H9 (cell line): ENCODE measurements around the gene MYH9. TPM values are rescaled to one million over a fixed set of nuclear protein-coding genes. Genes with fewer than 3 reads are reported as not detected.

Experiments
- DNase-seq: peaks from one replicate; pipeline ENCODE4 v3.0.0-alpha.2; 2017
- H2AFZ ChIP-seq: one replicate; pipeline ENCODE4 v1.6.1; 2013; ENCODE audit warnings: mild to moderate bottlenecking, low read length, control low read depth, moderate library complexity
- H2AK5ac ChIP-seq: 2 replicates; pipeline ENCODE4 v1.6.1; 2013; ENCODE audit warnings: low read length, control low read depth, mixed read lengths; ENCODE audit not compliant: insufficient read length
- H2BK120ac ChIP-seq: one replicate; pipeline ENCODE4 v1.6.1; 2013; ENCODE audit warnings: low read depth, mild to moderate bottlenecking, low read length, control low read depth, inconsistent platforms; ENCODE audit not compliant: poor library complexity, severe bottlenecking
- H2BK12ac ChIP-seq: 2 replicates; pipeline ENCODE4 v1.6.1; 2013; ENCODE audit warnings: low read length, control low read depth, mixed read lengths, low read depth; ENCODE audit not compliant: insufficient read length
- H2BK15ac ChIP-seq: 2 replicates; pipeline ENCODE4 v1.6.1; 2013; ENCODE audit warnings: low read depth, low read length, control low read depth
- H2BK20ac ChIP-seq: one replicate; pipeline ENCODE4 v1.6.1; 2013; ENCODE audit warnings: low read depth, mild to moderate bottlenecking, low read length, control low read depth, inconsistent platforms; ENCODE audit not compliant: poor library complexity, severe bottlenecking
- H2BK5ac ChIP-seq: 2 replicates; pipeline ENCODE4 v1.6.1; 2013; ENCODE audit warnings: low read length, control low read depth, mixed read lengths; ENCODE audit not compliant: insufficient read length
- H3K14ac ChIP-seq: 2 replicates; pipeline ENCODE4 v1.6.1; 2013; ENCODE audit warnings: low read length, control low read depth; ENCODE audit not compliant: insufficient read depth
- H3K18ac ChIP-seq: 2 replicates; pipeline ENCODE4 v1.6.1; 2013; ENCODE audit warnings: low read depth, mild to moderate bottlenecking, mixed read lengths, low read length, control low read depth; ENCODE audit not compliant: insufficient read length
- H3K23ac ChIP-seq: 2 replicates; pipeline ENCODE4 v1.6.1; 2013; ENCODE audit warnings: low read length, control low read depth, mixed read lengths, low read depth; ENCODE audit not compliant: insufficient read length
- H3K23me2 ChIP-seq: 2 replicates; pipeline ENCODE4 v1.6.1; 2013; ENCODE audit warnings: low read depth, mild to moderate bottlenecking, mixed read lengths, low read length, control low read depth; ENCODE audit not compliant: insufficient read length, poor library complexity, severe bottlenecking
- H3K27ac ChIP-seq: 2 replicates; pipeline ENCODE4 v1.5.1; 2013; ENCODE audit warnings: low read length, control low read depth, mixed read lengths, low read depth; ENCODE audit not compliant: insufficient read length
- H3K27me3 ChIP-seq: 2 replicates; pipeline ENCODE4 v1.6.1; 2013; ENCODE audit warnings: low read length, control low read depth, inconsistent platforms; ENCODE audit not compliant: insufficient read depth
- H3K4ac ChIP-seq: 2 replicates; pipeline ENCODE4 v1.6.1; 2013; ENCODE audit warnings: low read depth, mild to moderate bottlenecking, control low read depth, inconsistent platforms, low read length, moderate library complexity
- H3K4me1 ChIP-seq: 2 replicates; pipeline ENCODE4 v1.6.1; 2013; ENCODE audit warnings: low read length, control low read depth, inconsistent platforms; ENCODE audit not compliant: insufficient read depth
- H3K4me2 ChIP-seq: 2 replicates; pipeline ENCODE4 v1.6.1; 2013; ENCODE audit warnings: low read length, control low read depth, mixed read lengths; ENCODE audit not compliant: insufficient read length, insufficient read depth
- H3K56ac ChIP-seq: 2 replicates; pipeline ENCODE4 v1.6.1; 2013; ENCODE audit warnings: low read depth, mild to moderate bottlenecking, mixed read lengths, low read length, control low read depth; ENCODE audit not compliant: insufficient read length
- H3K79me1 ChIP-seq: 2 replicates; pipeline ENCODE4 v1.6.1; 2013; ENCODE audit warnings: low read depth, mild to moderate bottlenecking, moderate library complexity, low read length, control low read depth, inconsistent platforms; ENCODE audit not compliant: insufficient read depth, poor library complexity, severe bottlenecking
- H3K79me2 ChIP-seq: 2 replicates; pipeline ENCODE4 v1.6.1; 2013; ENCODE audit warnings: low read length, control low read depth, inconsistent platforms; ENCODE audit not compliant: insufficient read depth
- H3K9ac ChIP-seq: 2 replicates; pipeline ENCODE4 v1.6.1; 2013; ENCODE audit warnings: low read length, control low read depth, mixed read lengths; ENCODE audit not compliant: insufficient read length; ENCODE audit errors: extremely low read depth
- H3K9me3 ChIP-seq: one replicate; pipeline ENCODE4 v1.6.1; 2013; ENCODE audit warnings: low read depth, low read length, inconsistent platforms; ENCODE audit not compliant: control insufficient read depth
- H3T11ph ChIP-seq: one replicate; pipeline ENCODE4 v1.6.1; 2013; ENCODE audit warnings: mild to moderate bottlenecking, low read length, control low read depth, inconsistent platforms
- H4K20me1 ChIP-seq: one replicate; pipeline ENCODE4 v1.6.1; 2013; ENCODE audit not compliant: control insufficient read depth, insufficient read length, insufficient read depth
- H4K5ac ChIP-seq: 2 replicates; pipeline ENCODE4 v1.6.1; 2013; ENCODE audit warnings: low read depth, mild to moderate bottlenecking, mixed read lengths, low read length, control low read depth; ENCODE audit not compliant: insufficient read length
- H4K8ac ChIP-seq: replicated peaks from 2 replicates; pipeline ENCODE4 v1.6.1; 2013; ENCODE audit warnings: low read length, control low read depth, mixed read lengths, low read depth; ENCODE audit not compliant: insufficient read length
- H4K91ac ChIP-seq: 2 replicates; pipeline ENCODE4 v1.6.1; 2013; ENCODE audit warnings: low read depth, mild to moderate bottlenecking, moderate library complexity, mixed read lengths, low read length, control low read depth; ENCODE audit not compliant: insufficient read length
- H3K27ac Mint-ChIP-seq, 3 experiments: 2 replicates in 2 of 3; 3 replicates in 1 of 3; pipeline ENCODE4 v1.8.0; 2020 to 2021; ENCODE audit warnings: mixed read lengths in 3 of 3, mild to moderate bottlenecking in 1 of 3, moderate library complexity in 1 of 3
- H3K27me3 Mint-ChIP-seq: 2 replicates; pipeline ENCODE4 v1.8.0; 2021; ENCODE audit warnings: low read depth, mild to moderate bottlenecking, moderate library complexity, mixed read lengths
- H3K36me3 Mint-ChIP-seq, 3 experiments: 2 replicates in 2 of 3; 3 replicates in 1 of 3; pipeline ENCODE4 v1.8.0; 2020 to 2021; ENCODE audit warnings: low read depth in 3 of 3, mixed read lengths in 3 of 3; ENCODE audit not compliant: insufficient read depth in 1 of 3
- H3K4me1 Mint-ChIP-seq, 2 experiments: 2 replicates each; pipeline ENCODE4 v1.8.0; 2020; ENCODE audit warnings: mixed read lengths in 2 of 2
- H3K4me3 Mint-ChIP-seq, 2 experiments: 2 replicates in 1 of 2; 3 replicates in 1 of 2; pipeline ENCODE4 v1.8.0; 2020 to 2021; ENCODE audit warnings: mild to moderate bottlenecking in 2 of 2, mixed read lengths in 2 of 2, moderate library complexity in 1 of 2
- H3K9me3 Mint-ChIP-seq, 2 experiments: 2 replicates in 1 of 2; 3 replicates in 1 of 2; pipeline ENCODE4 v1.8.0; 2020; ENCODE audit warnings: mild to moderate bottlenecking in 2 of 2, mixed read lengths in 2 of 2, moderate library complexity in 1 of 2
- WGBS: extraction: QIAGEN DNeasy Blood & Tissue Kit; methylation state at CpG from one replicate; pipeline ENCODE4 v1.1.7; 2013; ENCODE audit warnings: missing lambda C conversion rate, low lambda C conversion rate, mixed read lengths; ENCODE audit not compliant: insufficient read length; ENCODE audit errors: extremely low coverage; 5-methylcytosine and 5-hydroxymethylcytosine counted together
- total RNA-seq: library from RNA; stranded (reverse); gene quantifications from 2 replicates; pipeline ENCODE4 v1.2.1, GENCODE V29; 2021
- TF ChIP-seq, protein P1 (sequence below): fragments of 200-600 bp; sonication (generic); conservative IDR thresholded peaks from 3 replicates; pipeline ENCODE4 v1.8.0; 2021; ENCODE audit warnings: antibody characterized with exemption, mild to moderate bottlenecking

MYH9 gene
- total RNA-seq, 1 experiment from 2014 or later = 266 TPM

GRCh38 chr22:36355362-36355761 is 32.4 kb downstream of the MYH9 start:
- Mint-ChIP-seq H3K4me1 (peaks cover 77 to 79% of the 10 kb centered on the region in 2 experiments), H3K27ac (peak overlapping the region; percentile 74 to 93 (median 91)), H3K9me3 (no peaks in the 10 kb centered on the region; a peak in 1 of 5 replicates), H3K27me3 (no peaks in the 10 kb centered on the region; the same call in 1 of the 2 replicates), H3K36me3 (peaks cover 0 to 19% (median 14%) of the 10 kb centered on the region in 3 experiments; a peak in 6 of 7 replicates), H3K4me3 (no peak overlapping the region)
- Histone ChIP-seq H4K20me1 (no peaks in the 10 kb centered on the region), H3K27me3 (no peaks in the 10 kb centered on the region), H3K9me3 (no peaks in the 10 kb centered on the region), H3K56ac (no peak overlapping the region), H3K18ac (no peak overlapping the region), H3K23ac (no peak overlapping the region), H4K5ac (no peak overlapping the region), H3K9ac (no peak overlapping the region), H3K79me1 (peaks cover 5% of the 10 kb centered on the region), H3K4me2 (no peak overlapping the region), H3K79me2 (peaks cover 55% of the 10 kb centered on the region; the same call in 1 of the 2 replicates), H2AFZ (no peak overlapping the region), H4K91ac (no peak overlapping the region), H3K4ac (no peak overlapping the region), H3K27ac (no peak overlapping the region), H2BK120ac (no peak overlapping the region), H4K8ac (no peak overlapping the region), H2BK12ac (no peak overlapping the region), H3K23me2 (no peaks in the 10 kb centered on the region), H2BK20ac (no peak overlapping the region), H3K14ac (no peak overlapping the region), H3K4me1 (peaks cover 20% of the 10 kb centered on the region), H2BK15ac (no peak overlapping the region), H2AK5ac (no peak overlapping the region), H2BK5ac (no peak overlapping the region), H3T11ph (no peak overlapping the region)
- DNase-seq = no peak
- WGBS = no CpG with 5 or more reads among the region's 6 CpGs
- TF ChIP-seq, protein P1, sequence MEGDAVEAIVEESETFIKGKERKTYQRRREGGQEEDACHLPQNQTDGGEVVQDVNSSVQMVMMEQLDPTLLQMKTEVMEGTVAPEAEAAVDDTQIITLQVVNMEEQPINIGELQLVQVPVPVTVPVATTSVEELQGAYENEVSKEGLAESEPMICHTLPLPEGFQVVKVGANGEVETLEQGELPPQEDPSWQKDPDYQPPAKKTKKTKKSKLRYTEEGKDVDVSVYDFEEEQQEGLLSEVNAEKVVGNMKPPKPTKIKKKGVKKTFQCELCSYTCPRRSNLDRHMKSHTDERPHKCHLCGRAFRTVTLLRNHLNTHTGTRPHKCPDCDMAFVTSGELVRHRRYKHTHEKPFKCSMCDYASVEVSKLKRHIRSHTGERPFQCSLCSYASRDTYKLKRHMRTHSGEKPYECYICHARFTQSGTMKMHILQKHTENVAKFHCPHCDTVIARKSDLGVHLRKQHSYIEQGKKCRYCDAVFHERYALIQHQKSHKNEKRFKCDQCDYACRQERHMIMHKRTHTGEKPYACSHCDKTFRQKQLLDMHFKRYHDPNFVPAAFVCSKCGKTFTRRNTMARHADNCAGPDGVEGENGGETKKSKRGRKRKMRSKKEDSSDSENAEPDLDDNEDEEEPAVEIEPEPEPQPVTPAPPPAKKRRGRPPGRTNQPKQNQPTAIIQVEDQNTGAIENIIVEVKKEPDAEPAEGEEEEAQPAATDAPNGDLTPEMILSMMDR = no peak
